Adrenal gland (tissue), 12 donors: ENCODE results near the gene LDB2. TPM values are rescaled to one million over a fixed set of nuclear protein-coding genes. Genes with fewer than 3 reads are reported as not detected.

Experiments
- DNase-seq, 7 donors: peaks; one replicate each; pipeline ENCODE4 v3.0.0-alpha.2; 2019 to 2020
- H3K27ac ChIP-seq, 5 donors: fragments of 200-600 bp; sonication (generic) in 4 of 5; 1 replicate in 3 of 5; 2 replicates in 2 of 5; pipeline versions ENCODE4 v1.5.1 to v1.8.0; 2016 to 2020; ENCODE audit warnings: mild to moderate bottlenecking in 1 of 5
- H3K27me3 ChIP-seq: fragments of 200-600 bp; 2 replicates; pipeline ENCODE4 v1.8.0; 2021
- H3K36me3 ChIP-seq, 2 donors: fragments of 200-600 bp; replicated peaks in 1 of 2; 1 replicate in 1 of 2; 2 replicates in 1 of 2; pipeline versions ENCODE4 v1.5.1 to v1.8.0; 2018 to 2022
- H3K4me1 ChIP-seq, 2 donors: fragments of 200-600 bp; replicated peaks in 1 of 2; 1 replicate in 1 of 2; 2 replicates in 1 of 2; pipeline versions ENCODE4 v1.5.1 to v1.8.0; 2018 to 2021
- H3K4me3 ChIP-seq, 4 donors: fragments of 200-600 bp; sonication (generic) in 3 of 4; one replicate each; pipeline ENCODE4 v1.5.1; 2016 to 2018
- H3K9me3 ChIP-seq, 3 donors: fragments of 200-600 bp; sonication (generic) in 1 of 3; replicated peaks in 1 of 3; 1 replicate in 2 of 3; 2 replicates in 1 of 3; pipeline versions ENCODE4 v1.5.1 to v1.8.0; 2016 to 2021
- CTCF ChIP-seq, 6 experiments: fragments of 450-650 bp in 4 of 6; fragments of 200-600 bp in 2 of 6; sonication (generic) in 1 of 6; IDR thresholded peaks; 1 replicate in 5 of 6; 2 replicates in 1 of 6; pipeline versions ENCODE4 v1.5.1 to v1.8.0; 2016 to 2021; ENCODE audit warnings: antibody characterized with exemption in 6 of 6, mild to moderate bottlenecking in 2 of 6, moderate library complexity in 1 of 6
- POLR2A ChIP-seq, 2 donors: fragments of 450-650 bp; IDR thresholded peaks; one replicate each; pipeline ENCODE4 v1.6.1; 2017; ENCODE audit warnings: antibody characterized with exemption in 2 of 2, mild to moderate bottlenecking in 2 of 2, moderate library complexity in 1 of 2
- WGBS, 4 donors: extraction: QIAGEN DNeasy Blood & Tissue Kit in 2 of 4; methylation state at CpG; one replicate each; pipeline versions ENCODE4 v1.1.5 to v1.1.7; 2013 to 2017; 5-methylcytosine and 5-hydroxymethylcytosine counted together
- intact Hi-C, 2 donors: fragments of 100-400 bp; cut with DNase I; formaldehyde crosslinking; loops; one replicate each; pipeline versions ENCODE4 v1.14.1 to v1.15.0; 2022 to 2023
- polyA plus RNA-seq, 3 donors: library from polyadenylated mRNA; stranded (reverse); fragments of 200-250 nt in 2 of 3; fragments of 350-450 nt in 1 of 3; fragmentation: Illumina TruSeq in 1 of 3; extraction: RNeasy Lipid Tissue Mini Kit (QIAGEN cat#74804) in 1 of 3; gene quantifications; one replicate each; pipeline ENCODE4 v1.2.3, GENCODE V29; 2013 to 2014
- total RNA-seq, 9 donors: library from RNA; depleted of rRNA in 4 of 9; stranded (reverse); fragments of >200 nt in 4 of 9; fragments of 120-200 nt in 1 of 9; fragmentation: NEBNext Ultra II Directional in 1 of 9; extraction: Animal tissue kit (Norgen Biotek cat#: 25700) in 1 of 9; gene quantifications; one replicate each; pipeline versions ENCODE4 v1.1.0 to v1.2.4, GENCODE V29; 2013 to 2023
- donor health status: healthy with polysubstance abuse.
- donor health status: Bipolar disorder and iron deficiency.
- donor health status: DM: yes; HTN: yes; CAD: no.
- donor health status: DM: no; HTN: no; CAD: no.
- donor health status: DM: no; HTN: no; CAD: no.
- donor health status: DM: yes; HTN: yes; CAD: no.

LDB2 gene
- total and polyA plus RNA-seq, 12 donors, result 17.1 to 51.1 (median 27.0) TPM

- H3K27me3 ChIP-seq, result no peaks in the 10 kb centered on the region
Observed at GRCh38 chr4:16728849-16729248, 169.6 kb downstream of the LDB2 start.

GRCh38 chr4:16728111-16728510, 170.3 kb downstream of the LDB2 start:
- Histone ChIP-seq H3K27me3 (no peaks in the 10 kb centered on the region), H3K27ac (no peak overlapping the region), H3K4me3 (no peak overlapping the region), H3K4me1 (no peaks in the 10 kb centered on the region), H3K9me3 (no peaks in the 10 kb centered on the region), H3K36me3 (no peaks in the 10 kb centered on the region)
- no peak for TF ChIP-seq POLR2A (IDR thresholded peaks at IDR 0.05)
- no peak for TF ChIP-seq CTCF (IDR thresholded peaks at IDR 0.05)
- no peak for DNase-seq
- intact Hi-C loops, result no loop called here

More at GRCh38 chr4:16728849-16729248, 169.6 kb downstream of the LDB2 start:
- no peak overlapping the region for H3K27ac ChIP-seq
- intact Hi-C loops, result no loop called here
- H3K4me1 ChIP-seq, result no peaks in the 10 kb centered on the region
- H3K9me3 ChIP-seq, result no peaks in the 10 kb centered on the region
- WGBS, 4 donors, result 76 to 83% (median 80%) methylated on average over 2 of the region's 2 CpGs
- no peak overlapping the region for H3K4me3 ChIP-seq
- H3K36me3 ChIP-seq, result no peaks in the 10 kb centered on the region
- no peak for TF ChIP-seq POLR2A (IDR thresholded peaks at IDR 0.05)
- no peak for TF ChIP-seq CTCF (IDR thresholded peaks at IDR 0.05)
- DNase-seq, result no peak

GRCh38 chr4:16727218-16727617, 171.2 kb downstream of the LDB2 start:
- TF ChIP-seq CTCF (IDR thresholded peaks at IDR 0.05) (no peak), POLR2A (IDR thresholded peaks at IDR 0.05) (no peak)
- Histone ChIP-seq H3K27me3 (no peaks in the 10 kb centered on the region), H3K4me1 (no peaks in the 10 kb centered on the region), H3K4me3 (no peak overlapping the region), H3K36me3 (no peaks in the 10 kb centered on the region), H3K9me3 (no peaks in the 10 kb centered on the region), H3K27ac (no peak overlapping the region)
- WGBS, 4 donors, result 78 to 83% (median 80%) methylated on average over 6 of the region's 6 CpGs
- intact Hi-C loops, result no loop called here
- no peak for DNase-seq

GRCh38 chr4:16726368-16727050, 171.9 kb downstream of the LDB2 start:
- no peaks in the 10 kb centered on the region for H3K27me3 ChIP-seq
- H3K4me3 ChIP-seq, result no peak overlapping the region
- no peaks in the 10 kb centered on the region for H3K36me3 ChIP-seq
- H3K4me1 ChIP-seq, result peaks cover 0 to 5% of the 10 kb centered on the region in 2 donors
- intact Hi-C loops, result no loop called here
- WGBS, 4 donors, result 89 to 93% (median 90%) methylated on average over 8 of the region's 8 CpGs
- TF ChIP-seq CTCF (IDR thresholded peaks at IDR 0.05) (no peak), POLR2A (IDR thresholded peaks at IDR 0.05) (no peak)
- no peak overlapping the region for H3K27ac ChIP-seq
- H3K9me3 ChIP-seq, result no peaks in the 10 kb centered on the region
- no peak for DNase-seq
